ENCODE data around the gene F13A1. TPM values are rescaled to one million over a fixed set of nuclear protein-coding genes. Genes with fewer than 3 reads are reported as not detected.

F13A1 gene
- total and polyA plus RNA-seq, 5 experiments from 2014 or later: 0.04 to 1.6 (median 0.70) TPM; not detected in 1

GRCh38 chr6:6256259-6256658 lies 64.2 kb downstream of the F13A1 start:
- no peak for DNase-seq
- H3K36me3 Mint-ChIP-seq: no peaks in the 10 kb centered on the region
- no peaks in the 10 kb centered on the region for H3K9me3 Mint-ChIP-seq
- H3K27ac Mint-ChIP-seq: no peak overlapping the region
- no peak for ATAC-seq
- H3K4me1 Mint-ChIP-seq: no peaks in the 10 kb centered on the region
- H3K4me3 Mint-ChIP-seq: no peak overlapping the region
- POLR2A ChIA-PET: no interaction called here
- peaks cover 1 to 26% (median 6%) of the 10 kb centered on the region in 5 donors for H3K27me3 Mint-ChIP-seq

GRCh38 chr6:6251555-6252280 lies 68.7 kb downstream of the F13A1 start:
- POLR2A ChIA-PET: no interaction called here
- H3K9me3 Mint-ChIP-seq: no peaks in the 10 kb centered on the region
- H3K27me3 Mint-ChIP-seq: peaks cover 8 to 62% (median 23%) of the 10 kb centered on the region in 5 donors
- H3K36me3 Mint-ChIP-seq: no peaks in the 10 kb centered on the region
- no peak overlapping the region for H3K27ac Mint-ChIP-seq
- ATAC-seq: no peak
- DNase-seq: no peak
- peaks cover 0 to 11% (median under 1%) of the 10 kb centered on the region in 4 donors for H3K4me1 Mint-ChIP-seq
- no peak overlapping the region for H3K4me3 Mint-ChIP-seq

- DNase-seq (no peak), ATAC-seq (no peak)
- POLR2A ChIA-PET: no interaction called here
- H3K4me3 Mint-ChIP-seq: no peak overlapping the region
- peaks cover 8 to 44% (median 23%) of the 10 kb centered on the region in 5 donors for H3K27me3 Mint-ChIP-seq
- peaks cover 0 to 13% (median under 1%) of the 10 kb centered on the region in 4 donors for H3K4me1 Mint-ChIP-seq
- H3K27ac Mint-ChIP-seq: peak overlapping the region in 1 of 10 donors; percentile 42
- H3K9me3 Mint-ChIP-seq: no peaks in the 10 kb centered on the region
- no peaks in the 10 kb centered on the region for H3K36me3 Mint-ChIP-seq
These were observed 71.8 kb downstream of the F13A1 start for GRCh38 chr6:6248651-6249050.

- peaks cover 0 to 13% (median under 1%) of the 10 kb centered on the region in 4 donors for H3K4me1 Mint-ChIP-seq
- H3K9me3 Mint-ChIP-seq: peaks cover 0 to 10% (median 0%) of the 10 kb centered on the region in 9 donors
- DNase-seq: no peak
- no peaks in the 10 kb centered on the region for H3K36me3 Mint-ChIP-seq
- peaks cover 15 to 56% (median 29%) of the 10 kb centered on the region in 5 donors for H3K27me3 Mint-ChIP-seq
- ATAC-seq: no peak
- POLR2A ChIA-PET: no interaction called here
- H3K4me3 Mint-ChIP-seq: no peak overlapping the region
- H3K27ac Mint-ChIP-seq: no peak overlapping the region
These were observed 73.9 kb downstream of the F13A1 start for GRCh38 chr6:6246544-6246943.

- Mint-ChIP-seq H3K9me3 (peaks cover 0 to 10% (median 0%) of the 10 kb centered on the region in 9 donors), H3K4me1 (peaks cover 0 to 13% (median under 1%) of the 10 kb centered on the region in 4 donors), H3K27ac (no peak overlapping the region), H3K36me3 (no peaks in the 10 kb centered on the region), H3K27me3 (peaks cover 9 to 37% (median 20%) of the 10 kb centered on the region in 5 donors), H3K4me3 (no peak overlapping the region)
- ATAC-seq (no peak), DNase-seq (no peak)
- POLR2A ChIA-PET: no interaction called here
These were observed 75.8 kb downstream of the F13A1 start for GRCh38 chr6:6244624-6245023.

- H3K27ac Mint-ChIP-seq: no peak overlapping the region
- H3K4me3 Mint-ChIP-seq: no peak overlapping the region
- H3K9me3 Mint-ChIP-seq: peaks cover 0 to 10% (median 0%) of the 10 kb centered on the region in 9 donors
- no peak for DNase-seq
- no peaks in the 10 kb centered on the region for H3K36me3 Mint-ChIP-seq
- ATAC-seq: no peak
- peaks cover 7 to 39% (median 18%) of the 10 kb centered on the region in 5 donors for H3K27me3 Mint-ChIP-seq
- POLR2A ChIA-PET: no interaction called here
- peaks cover 0 to 12% (median under 1%) of the 10 kb centered on the region in 4 donors for H3K4me1 Mint-ChIP-seq
These were observed 76.6 kb downstream of the F13A1 start for GRCh38 chr6:6243846-6244245.

- H3K4me1 Mint-ChIP-seq: no peaks in the 10 kb centered on the region
- H3K27me3 Mint-ChIP-seq: peaks cover 6 to 37% (median 19%) of the 10 kb centered on the region in 5 donors
- no peak for ATAC-seq
These were observed 80.6 kb downstream of the F13A1 start for GRCh38 chr6:6239598-6240581.

GRCh38 chr6:6236730-6237469 lies 83.6 kb downstream of the F13A1 start:
- H3K4me3 Mint-ChIP-seq: no peak overlapping the region
- no peaks in the 10 kb centered on the region for H3K9me3 Mint-ChIP-seq
- no peaks in the 10 kb centered on the region for H3K36me3 Mint-ChIP-seq
- POLR2A ChIA-PET: no interaction called here
- DNase-seq (no peak), ATAC-seq (no peak)
- no peaks in the 10 kb centered on the region for H3K4me1 Mint-ChIP-seq
- H3K27me3 Mint-ChIP-seq: peaks cover 0 to 35% (median 15%) of the 10 kb centered on the region in 5 donors
- H3K27ac Mint-ChIP-seq: no peak overlapping the region

More at GRCh38 chr6:6239598-6240581, 80.6 kb downstream of the F13A1 start:
- H3K36me3 Mint-ChIP-seq: no peaks in the 10 kb centered on the region
- no peak for DNase-seq
- peaks cover 0 to 10% (median 0%) of the 10 kb centered on the region in 9 donors for H3K9me3 Mint-ChIP-seq
- POLR2A ChIA-PET: no interaction called here
- H3K4me3 Mint-ChIP-seq: no peak overlapping the region
- H3K27ac Mint-ChIP-seq: no peak overlapping the region

GRCh38 chr6:6235786-6236185 lies 84.7 kb downstream of the F13A1 start:
- POLR2A ChIA-PET: no interaction called here
- Mint-ChIP-seq H3K27me3 (peaks cover 8 to 46% (median 21%) of the 10 kb centered on the region in 5 donors), H3K4me3 (no peak overlapping the region), H3K9me3 (peaks cover 0 to 6% (median 0%) of the 10 kb centered on the region in 9 donors), H3K27ac (no peak overlapping the region), H3K4me1 (no peaks in the 10 kb centered on the region), H3K36me3 (peaks cover 0 to 11% (median 0%) of the 10 kb centered on the region in 3 donors)
- ATAC-seq (no peak), DNase-seq (no peak)

GRCh38 chr6:6234963-6235362 lies 85.5 kb downstream of the F13A1 start:
- no peak overlapping the region for H3K4me3 Mint-ChIP-seq
- no peak for ATAC-seq
- DNase-seq: no peak
- H3K36me3 Mint-ChIP-seq: peaks cover 0 to 12% (median 0%) of the 10 kb centered on the region in 3 donors
- POLR2A ChIA-PET: no interaction called here
- peaks cover 0 to 6% (median 0%) of the 10 kb centered on the region in 9 donors for H3K9me3 Mint-ChIP-seq
- H3K27ac Mint-ChIP-seq: no peak overlapping the region
- H3K27me3 Mint-ChIP-seq: peaks cover 8 to 50% (median 25%) of the 10 kb centered on the region in 5 donors
- no peaks in the 10 kb centered on the region for H3K4me1 Mint-ChIP-seq

GRCh38 chr6:6230286-6230685 lies 90.2 kb downstream of the F13A1 start:
- no peak for ATAC-seq
- Mint-ChIP-seq H3K4me3 (no peak overlapping the region), H3K4me1 (no peaks in the 10 kb centered on the region), H3K36me3 (peaks cover 0 to 17% (median 0%) of the 10 kb centered on the region in 3 donors), H3K9me3 (peaks cover 0 to 12% (median 2%) of the 10 kb centered on the region in 9 donors), H3K27ac (no peak overlapping the region), H3K27me3 (peaks cover 13 to 58% (median 36%) of the 10 kb centered on the region in 5 donors)
- POLR2A ChIA-PET: no interaction called here
- no peak for DNase-seq

GRCh38 chr6:6227896-6228295 lies 92.6 kb downstream of the F13A1 start:
- Mint-ChIP-seq H3K9me3 (peaks cover 0 to 12% (median 2%) of the 10 kb centered on the region in 9 donors), H3K4me3 (no peak overlapping the region), H3K36me3 (peaks cover 0 to 17% (median 0%) of the 10 kb centered on the region in 3 donors), H3K27me3 (peaks cover 25 to 71% (median 38%) of the 10 kb centered on the region in 5 donors), H3K27ac (no peak overlapping the region), H3K4me1 (no peaks in the 10 kb centered on the region)
- no peak for ATAC-seq
- POLR2A ChIA-PET: no interaction called here
- no peak for DNase-seq

Measured in naive thymus-derived CD8-positive, alpha-beta T cell (primary cell).